Bronchial epithelial cell (primary cell): ENCODE data around the gene PI4K2B. TPM values are rescaled to one million over a fixed set of nuclear protein-coding genes. Genes with fewer than 3 reads are reported as not detected.
"Not testable (repeated sequence)": the region's sequence is repeated elsewhere in the genome, so short reads cannot be mapped to it uniquely, and the experiment has no call there.

ENCODE experiments used
- DNase-seq: peaks from one replicate; pipeline ENCODE4 v3.0.0-alpha.2; 2010; ENCODE audit warnings: low read depth
- FAIRE-seq: peaks from 2 replicates; lab custom pipeline; 2011; peaks lifted over from hg19 to GRCh38; lab: Jason Lieb, UNC
- H3K27me3 ChIP-seq: 2 replicates; pipeline ENCODE4 v1.5.1; 2011; ENCODE audit warnings: low read length; ENCODE audit not compliant: control insufficient read depth, insufficient read depth
- H3K36me3 ChIP-seq: 2 replicates; pipeline ENCODE4 v1.5.1; 2011; ENCODE audit warnings: low read length; ENCODE audit not compliant: control insufficient read depth, insufficient read depth
- H3K4me3 ChIP-seq: 2 replicates; pipeline ENCODE4 v1.5.1; 2011; ENCODE audit warnings: mild to moderate bottlenecking, low read depth, low read length, control low read depth
- total RNA-seq: library from RNA; depleted of rRNA; stranded (reverse); fragments of >200 nt; gene quantifications from 2 replicates; pipeline ENCODE4 v1.2.1, GENCODE V29; 2014
- TF ChIP-seq, protein P1 (sequence below): IDR thresholded peaks from 2 replicates; pipeline ENCODE4 v1.5.1; 2011; ENCODE audit warnings: mild to moderate bottlenecking, moderate library complexity, low read length, control low read depth, inconsistent platforms; ENCODE audit not compliant: insufficient read depth, severe bottlenecking

PI4K2B gene
- total RNA-seq, 1 donor from 2014 or later = 14.5 TPM

- Histone ChIP-seq H3K4me3 (peak within 1 kb of the TSS; percentile 83), H3K27me3 (no peaks in the 10 kb centered on the region), H3K36me3 (no peaks in the 10 kb centered on the region)
- DNase-seq (peak; percentile 72), FAIRE-seq (no peak)
- TF ChIP-seq, protein P1, sequence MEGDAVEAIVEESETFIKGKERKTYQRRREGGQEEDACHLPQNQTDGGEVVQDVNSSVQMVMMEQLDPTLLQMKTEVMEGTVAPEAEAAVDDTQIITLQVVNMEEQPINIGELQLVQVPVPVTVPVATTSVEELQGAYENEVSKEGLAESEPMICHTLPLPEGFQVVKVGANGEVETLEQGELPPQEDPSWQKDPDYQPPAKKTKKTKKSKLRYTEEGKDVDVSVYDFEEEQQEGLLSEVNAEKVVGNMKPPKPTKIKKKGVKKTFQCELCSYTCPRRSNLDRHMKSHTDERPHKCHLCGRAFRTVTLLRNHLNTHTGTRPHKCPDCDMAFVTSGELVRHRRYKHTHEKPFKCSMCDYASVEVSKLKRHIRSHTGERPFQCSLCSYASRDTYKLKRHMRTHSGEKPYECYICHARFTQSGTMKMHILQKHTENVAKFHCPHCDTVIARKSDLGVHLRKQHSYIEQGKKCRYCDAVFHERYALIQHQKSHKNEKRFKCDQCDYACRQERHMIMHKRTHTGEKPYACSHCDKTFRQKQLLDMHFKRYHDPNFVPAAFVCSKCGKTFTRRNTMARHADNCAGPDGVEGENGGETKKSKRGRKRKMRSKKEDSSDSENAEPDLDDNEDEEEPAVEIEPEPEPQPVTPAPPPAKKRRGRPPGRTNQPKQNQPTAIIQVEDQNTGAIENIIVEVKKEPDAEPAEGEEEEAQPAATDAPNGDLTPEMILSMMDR = peak; percentile 100
These were observed 78.8 kb downstream of the PI4K2B start, which contains the start of gene ZCCHC4 for GRCh38 chr4:25312496-25313200. Gene ZCCHC4 (plus strand): TSS chr4:25312774. CDS start chr4:25312810, 36 bp downstream.

GRCh38 chr4:25313201-25313895 lies 79.5 kb downstream of the PI4K2B start:
- TF ChIP-seq, protein P1 = no peak
- Histone ChIP-seq H3K27me3 (no peaks in the 10 kb centered on the region), H3K4me3 (peak overlapping the region; percentile 83), H3K36me3 (no peaks in the 10 kb centered on the region)
- peak; percentile 21 for DNase-seq
- FAIRE-seq = no peak

DNA sequence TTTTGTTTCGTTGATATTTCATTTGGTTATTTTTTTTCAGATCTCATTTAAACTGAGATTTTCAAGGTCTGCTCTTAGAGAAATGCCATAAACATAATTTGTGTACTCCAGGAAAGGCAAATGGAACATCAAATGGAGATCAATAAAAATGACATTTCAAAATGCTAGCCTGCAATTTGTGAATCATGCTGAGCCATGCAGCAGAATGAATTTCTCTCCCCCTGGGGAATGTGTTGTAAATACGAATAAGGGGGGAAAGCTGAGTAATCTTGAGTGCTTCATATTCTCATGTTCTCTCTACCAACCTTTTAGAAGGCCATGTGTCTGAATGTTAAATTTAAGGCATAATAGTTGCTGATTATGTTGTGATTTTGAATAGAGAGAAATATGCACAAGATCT lies 86.5 kb downstream of the PI4K2B start:
- TF ChIP-seq, protein P1 = no peak
- Histone ChIP-seq H3K36me3 (no peaks in the 10 kb centered on the region), H3K27me3 (no peaks in the 10 kb centered on the region), H3K4me3 (no peak overlapping the region)
- DNase-seq = peak; percentile 7
- FAIRE-seq = no peak

DNA sequence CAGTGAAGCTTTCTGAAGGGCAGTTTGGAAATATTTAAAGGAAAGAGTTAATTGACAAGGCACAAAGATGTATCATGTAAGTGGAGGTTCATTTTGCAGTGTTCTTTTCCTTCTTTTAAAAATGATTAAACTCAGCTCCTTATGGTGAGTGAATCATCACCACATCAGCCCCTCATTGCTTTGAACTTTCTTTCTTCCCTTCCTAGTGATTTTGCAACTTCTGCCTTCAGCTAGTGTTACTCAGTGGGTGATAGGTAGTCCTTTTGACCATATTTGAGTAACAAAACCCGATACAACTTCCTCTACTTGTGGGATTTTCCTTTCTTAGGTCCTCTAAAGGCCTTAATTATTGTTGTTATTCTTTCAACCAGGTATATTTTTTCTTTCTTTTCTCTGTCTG lies 86.9 kb downstream of the PI4K2B start:
- no peaks in the 10 kb centered on the region for H3K36me3 ChIP-seq
- H3K27me3 ChIP-seq = no peaks in the 10 kb centered on the region
- DNase-seq = peak; percentile 87
- no peak overlapping the region for H3K4me3 ChIP-seq
- TF ChIP-seq, protein P1 = no peak
- FAIRE-seq = no peak

DNA sequence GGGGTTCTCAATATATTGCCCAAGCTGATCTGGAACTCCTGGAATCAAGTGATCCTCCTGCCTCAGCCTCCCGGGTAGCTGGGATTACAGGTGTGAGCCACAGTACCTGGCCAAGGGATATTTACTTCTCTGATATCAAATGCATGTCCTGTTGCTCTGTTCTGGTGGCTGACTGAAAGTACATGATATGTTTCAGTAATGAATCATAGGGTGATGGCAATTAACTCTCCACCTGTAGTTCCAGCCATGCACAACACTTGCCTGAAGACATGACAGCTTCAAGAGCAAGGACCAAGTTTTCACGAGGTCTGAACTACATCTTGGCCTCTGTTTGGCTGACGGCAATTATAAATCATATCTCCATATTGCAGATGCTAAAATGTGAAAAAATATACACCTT lies 87.9 kb downstream of the PI4K2B start:
- Histone ChIP-seq H3K36me3 (no peaks in the 10 kb centered on the region), H3K4me3 (no peak overlapping the region), H3K27me3 (no peaks in the 10 kb centered on the region)
- TF ChIP-seq, protein P1 = no peak
- DNase-seq = peak; percentile 14
- peak; percentile 43 for FAIRE-seq

DNA sequence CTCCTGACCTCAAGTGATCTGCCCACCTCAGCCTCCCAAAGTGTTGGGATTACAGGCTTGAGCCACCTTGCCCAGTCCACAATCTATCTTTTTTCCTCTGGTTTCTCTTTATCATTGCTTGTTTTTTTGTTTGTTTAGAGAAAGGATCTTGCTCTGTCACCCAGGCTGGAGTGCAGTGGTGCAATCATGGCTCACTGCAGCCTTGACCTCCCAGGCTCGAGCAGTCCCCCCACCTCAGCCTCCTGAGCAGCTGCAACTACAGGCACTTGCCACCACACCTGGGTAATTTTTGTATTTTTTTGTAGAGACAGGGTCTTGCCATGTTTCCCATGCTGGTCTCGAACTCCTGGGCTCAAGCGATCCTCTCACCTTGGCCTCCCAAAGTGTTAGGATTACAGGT lies 94.6 kb downstream of the PI4K2B start:
- DNase-seq, FAIRE-seq, H3K4me3 ChIP-seq, H3K36me3 ChIP-seq, H3K27me3 ChIP-seq: not testable (repeated sequence)
